GM21717 (cell line): Measurements from ENCODE around the gene DYRK1A.

Experiments
- ATAC-seq: cut with Tn5 transposase; IDR thresholded peaks from one replicate; pipeline ENCODE4 v1.9.1; 2021; ENCODE audit warnings: mild to moderate bottlenecking, moderate library complexity; ENCODE audit not compliant: unreplicated experiment

DYRK1A gene

GRCh38 chr21:37563641-37564340 lies 197.2 kb downstream of the DYRK1A start:
- peak; percentile 77 for ATAC-seq

GRCh38 chr21:37564341-37564923 lies 197.9 kb downstream of the DYRK1A start:
- peak; percentile 47 for ATAC-seq

- ATAC-seq = no peak
These were observed 198.5 kb downstream of the DYRK1A start for GRCh38 chr21:37564924-37565529.

GRCh38 chr21:37565530-37566223 lies 199.1 kb downstream of the DYRK1A start:
- ATAC-seq = no peak

- ATAC-seq = no peak
These were observed 200.4 kb downstream of the DYRK1A start for GRCh38 chr21:37566790-37567615.

- no peak for ATAC-seq
These were observed 201.8 kb downstream of the DYRK1A start for GRCh38 chr21:37568415-37568814.

GRCh38 chr21:37568916-37569315 lies 202.3 kb downstream of the DYRK1A start:
- ATAC-seq = no peak

- ATAC-seq = no peak
These were observed 204.9 kb downstream of the DYRK1A start for GRCh38 chr21:37571442-37571841.

GRCh38 chr21:37574316-37574715 lies 207.7 kb downstream of the DYRK1A start:
- no peak for ATAC-seq

GRCh38 chr21:37574751-37575150 lies 208.2 kb downstream of the DYRK1A start:
- no peak for ATAC-seq

GRCh38 chr21:37575580-37575979 lies 209.0 kb downstream of the DYRK1A start:
- ATAC-seq = no peak
